ENCODE results near the gene KRTAP4-3.

DNA sequence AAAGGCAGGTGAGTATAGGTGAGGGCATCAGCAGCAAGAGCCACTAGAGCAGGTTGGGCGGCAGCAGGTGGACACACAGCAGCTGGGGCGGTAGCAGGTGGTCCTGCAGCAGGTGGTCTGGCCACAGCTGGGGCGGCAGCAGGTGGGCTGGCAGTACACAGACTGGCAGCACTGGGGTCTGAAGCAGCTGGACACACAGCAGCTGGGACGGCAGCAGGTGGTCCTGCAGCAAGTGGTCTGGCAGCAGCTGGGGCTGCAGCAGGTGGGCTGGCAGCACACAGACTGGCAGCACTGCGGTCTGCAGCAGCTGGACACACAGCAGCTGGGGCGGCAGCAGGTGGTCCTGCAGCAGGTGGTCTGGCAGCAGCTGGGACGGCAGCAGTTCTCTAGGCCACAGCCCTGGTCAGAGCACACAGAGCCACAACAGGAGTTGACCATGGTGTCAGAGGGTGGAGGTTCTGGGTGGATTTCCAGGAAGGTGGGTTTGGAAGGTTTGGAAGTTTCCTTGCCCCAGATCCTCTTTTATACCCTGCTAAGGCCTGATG is 9.8 kb upstream of the KRTAP4-3 start, which contains the start of gene KRTAP4-2:
- TF ChIP-seq POLR2A (IDR thresholded peaks at IDR 0.05): no peak
- TF ChIP-seq CTCF (IDR thresholded peaks at IDR 0.05): no peak

All from tibial nerve (tissue), 3 donors.